Ureter (tissue), 1 donor: ENCODE data around the gene KAT5. TPM values are rescaled to one million over a fixed set of nuclear protein-coding genes. Genes with fewer than 3 reads are reported as not detected.
A peak's percentile ranks its signal among the peaks of the same experiment; 100 is the strongest.
"Not testable (repeated sequence)": the region's sequence is repeated elsewhere in the genome, so short reads cannot be mapped to it uniquely, and the experiment has no call there.

Source experiments
- DNase-seq: peaks from one replicate; pipeline ENCODE4 v3.0.0-alpha.2; 2020; ENCODE audit warnings: low spot score
- total RNA-seq: library from RNA; stranded (reverse); gene quantifications from one replicate; pipeline ENCODE4 v1.2.4, GENCODE V29; 2023
- donor health status: DM: yes; HTN: yes; CAD: no.

KAT5 gene
- total RNA-seq, 1 donor from 2014 or later: 74.8 TPM

GRCh38 chr11:65709661-65710060, 2.4 kb upstream of the KAT5 start:
- no peak for DNase-seq

GRCh38 chr11:65710421-65710820, 1.6 kb upstream of the KAT5 start:
- DNase-seq: no peak

GRCh38 chr11:65712633-65713076, 603 bp downstream of the KAT5 start:
- DNase-seq: no peak

- DNase-seq: no peak
Measured at GRCh38 chr11:65713212-65713969, 1.3 kb downstream of the KAT5 start.

- DNase-seq: no peak
Measured at GRCh38 chr11:65714433-65714832, 2.4 kb downstream of the KAT5 start.

GRCh38 chr11:65716302-65716701, 4.2 kb downstream of the KAT5 start:
- DNase-seq: no peak

GRCh38 chr11:65716774-65717405, 4.8 kb downstream of the KAT5 start:
- no peak for DNase-seq

GRCh38 chr11:65717906-65718305, 5.9 kb downstream of the KAT5 start:
- DNase-seq: no peak

- no peak for DNase-seq
Measured at GRCh38 chr11:65718531-65718930, 6.5 kb downstream of the KAT5 start.

- no peak for DNase-seq
Measured at GRCh38 chr11:65718964-65719492, 7.0 kb downstream of the KAT5 start.

- DNase-seq: no peak
Measured at GRCh38 chr11:65719871-65720210, 7.8 kb downstream of the KAT5 start.

- DNase-seq: peak; percentile 82
Measured at GRCh38 chr11:65720211-65720934, 8.3 kb downstream of the KAT5 start, which contains the start of gene RNASEH2C. Gene RNASEH2C (minus strand): TSS chr11:65720798. CDS start chr11:65720758, 40 bp downstream.

- DNase-seq: no peak
Measured at GRCh38 chr11:65722261-65722660, 10.2 kb downstream of the KAT5 start.

- no peak for DNase-seq
Measured at GRCh38 chr11:65726660-65727059, 14.6 kb downstream of the KAT5 start.

GRCh38 chr11:65727865-65728264, 15.8 kb downstream of the KAT5 start:
- DNase-seq: no peak

- DNase-seq: no peak
Measured at GRCh38 chr11:65730461-65730860, 18.4 kb downstream of the KAT5 start.

GRCh38 chr11:65735111-65735510, 23.1 kb downstream of the KAT5 start:
- DNase-seq: not testable (repeated sequence)

- DNase-seq: no peak
Measured at GRCh38 chr11:65736810-65737209, 24.8 kb downstream of the KAT5 start.

GRCh38 chr11:65739022-65739421, 27.0 kb downstream of the KAT5 start:
- no peak for DNase-seq

- no peak for DNase-seq
Measured at GRCh38 chr11:65741185-65741584, 29.1 kb downstream of the KAT5 start.

- no peak for DNase-seq
Measured at GRCh38 chr11:65742353-65742752, 30.3 kb downstream of the KAT5 start.

GRCh38 chr11:65743681-65744025, 31.6 kb downstream of the KAT5 start:
- DNase-seq: no peak
